HG03064 (cell line): ENCODE data around the gene PLBD1.

Source experiments
- ATAC-seq: cut with Tn5 transposase; IDR thresholded peaks from one replicate; pipeline ENCODE4 v1.9.1; 2021; ENCODE audit warnings: low read depth; ENCODE audit not compliant: unreplicated experiment

PLBD1 gene

GRCh38 chr12:14567351-14568162 is at the start of gene PLBD1:
TSS of gene PLBD1 (minus strand) at chr12:14567883. CDS start at chr12:14567696, 187 bp downstream.
- no peak for ATAC-seq

- ATAC-seq, result no peak
Measured at GRCh38 chr12:14614704-14615121, 47.0 kb upstream of the PLBD1 start.

- ATAC-seq, result peak; percentile 95
Measured at GRCh38 chr12:14613718-14614117, 46.0 kb upstream of the PLBD1 start.

DNA sequence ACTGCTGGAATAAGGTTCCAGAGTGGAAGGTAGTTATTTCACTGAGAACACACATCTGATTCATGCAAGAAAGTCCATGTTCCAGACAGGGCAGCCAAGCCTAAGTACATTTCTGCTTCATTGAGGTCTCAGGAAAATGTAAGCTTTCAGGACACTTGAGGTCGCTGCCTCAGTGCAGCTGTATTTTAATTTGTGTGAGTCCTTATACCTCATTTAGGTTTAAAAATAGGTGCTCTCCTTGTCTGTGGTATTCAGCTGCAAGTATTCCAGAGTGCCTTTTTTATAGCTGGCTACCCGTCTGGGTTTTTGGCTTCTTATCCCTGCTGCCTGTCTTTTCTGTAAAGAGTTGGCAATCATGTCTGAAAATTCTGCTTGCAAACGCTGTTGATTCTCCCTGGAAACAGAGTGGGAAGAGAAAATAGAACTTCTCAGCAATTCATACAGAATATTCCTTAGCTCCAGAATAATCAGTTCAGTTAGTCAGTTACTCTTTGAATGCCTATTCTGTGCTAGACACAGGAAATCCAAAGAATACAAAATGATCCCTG is 45.3 kb upstream of the PLBD1 start:
- no peak for ATAC-seq

- no peak for ATAC-seq
Measured at GRCh38 chr12:14612250-14612649, 44.6 kb upstream of the PLBD1 start.

GRCh38 chr12:14611640-14612203 is 44.0 kb upstream of the PLBD1 start:
- no peak for ATAC-seq

DNA sequence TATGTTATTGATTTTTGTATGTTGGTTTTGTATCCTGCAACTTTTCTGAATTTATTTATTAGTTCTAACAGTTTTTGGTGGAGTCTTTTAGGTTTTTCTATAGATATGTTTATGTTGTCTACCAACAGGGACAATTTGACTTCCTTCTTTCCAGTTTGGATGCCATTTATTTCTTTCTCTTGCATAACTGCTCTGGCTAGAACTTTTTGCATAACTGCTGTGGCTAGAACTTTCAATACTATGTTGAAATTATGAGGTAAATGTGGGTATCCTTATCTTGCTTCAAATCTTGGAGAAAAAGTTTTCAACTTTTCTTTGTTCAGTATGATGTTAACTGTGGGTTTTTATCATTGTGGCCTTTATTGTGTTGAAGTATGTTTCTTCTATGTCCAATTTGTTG is 39.9 kb upstream of the PLBD1 start:
- no peak for ATAC-seq

GRCh38 chr12:14605401-14605989 is 37.8 kb upstream of the PLBD1 start:
- no peak for ATAC-seq

GRCh38 chr12:14601692-14602478 is 34.2 kb upstream of the PLBD1 start:
- no peak for ATAC-seq

GRCh38 chr12:14597480-14597879 is 29.8 kb upstream of the PLBD1 start:
- ATAC-seq, result no peak

DNA sequence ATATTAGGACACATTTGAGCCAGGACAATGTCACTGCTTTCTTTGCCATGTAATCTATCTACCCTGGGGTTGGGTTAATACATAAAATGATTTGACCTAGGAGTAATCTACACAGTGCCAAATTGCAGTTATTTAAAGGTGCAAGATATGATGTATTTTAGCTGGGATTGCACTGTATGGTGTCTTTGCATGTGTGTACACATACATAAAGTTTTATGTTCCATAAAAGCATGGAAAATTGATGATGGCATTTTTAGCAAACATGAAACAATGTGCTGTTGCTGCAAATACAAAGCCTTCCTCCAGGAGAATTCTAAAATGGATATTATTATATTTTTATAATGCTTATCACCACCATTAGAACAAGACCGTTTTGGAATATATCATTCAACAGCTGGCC is 24.0 kb upstream of the PLBD1 start:
- no peak for ATAC-seq

DNA sequence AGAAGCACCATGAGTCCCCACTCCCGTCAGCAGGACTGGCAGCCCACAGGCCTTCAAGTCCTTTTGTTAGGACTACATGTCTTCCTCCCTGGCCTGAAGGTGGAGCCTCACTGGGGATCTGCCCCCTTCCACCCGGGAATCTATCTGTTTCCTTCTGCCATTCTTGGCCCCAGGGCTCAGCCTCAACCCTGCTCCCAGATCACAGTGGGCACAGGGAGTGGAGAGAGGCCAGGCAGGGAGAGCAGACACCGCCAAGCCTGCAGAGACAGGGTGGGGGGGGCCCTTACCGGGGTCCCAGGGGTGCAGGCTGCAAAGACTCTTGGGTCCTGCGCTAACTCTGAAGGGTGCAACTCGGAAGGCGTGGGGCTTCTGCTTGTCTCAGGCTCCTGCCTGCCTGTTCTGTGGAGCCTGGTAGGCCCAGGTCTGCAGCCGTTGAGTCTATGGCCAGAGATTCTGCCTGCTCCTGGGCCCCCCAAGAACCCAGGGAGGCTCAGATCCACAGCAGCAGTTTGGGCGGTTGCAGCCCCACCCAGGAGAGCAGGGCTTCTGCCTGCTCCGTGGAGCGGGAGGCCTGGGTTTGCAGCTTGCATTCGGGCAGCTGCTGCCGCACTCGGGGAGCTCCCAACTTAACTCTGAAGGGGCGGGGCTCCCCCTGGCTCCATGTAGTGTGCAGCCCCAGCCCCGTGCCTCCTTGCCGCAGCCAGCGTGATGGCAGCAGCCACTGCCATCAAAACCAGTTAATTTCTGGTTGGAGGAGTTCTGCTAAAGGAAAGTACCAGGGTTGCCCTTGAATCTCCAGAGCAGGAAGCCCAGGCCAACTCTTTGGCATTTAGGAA is 21.7 kb upstream of the PLBD1 start:
- no peak for ATAC-seq

- ATAC-seq, result no peak
Measured at GRCh38 chr12:14588571-14588970, 20.9 kb upstream of the PLBD1 start.

GRCh38 chr12:14578646-14579045 is 11.0 kb upstream of the PLBD1 start:
- no peak for ATAC-seq

DNA sequence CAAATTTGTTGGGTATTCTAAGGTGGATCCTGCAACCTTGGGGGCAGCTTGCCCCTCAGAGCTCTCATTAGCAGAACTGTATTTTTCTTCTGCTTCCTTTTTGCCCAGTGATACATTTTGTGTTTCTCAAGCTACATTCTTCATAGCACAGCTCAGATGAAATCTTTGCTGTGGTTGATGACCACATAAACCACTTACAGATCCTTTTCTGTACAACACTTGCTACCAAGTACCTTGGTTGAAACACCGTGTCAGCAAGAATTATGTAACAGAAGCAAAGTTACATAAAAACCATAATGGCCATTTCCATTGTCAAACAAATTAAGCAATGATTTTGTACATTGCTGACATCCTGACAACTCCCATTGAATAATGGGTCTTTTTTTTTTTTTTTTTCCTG is 9.7 kb upstream of the PLBD1 start:
- ATAC-seq, result peak; percentile 71

GRCh38 chr12:14576896-14577295 is 9.2 kb upstream of the PLBD1 start:
- ATAC-seq, result peak; percentile 25

DNA sequence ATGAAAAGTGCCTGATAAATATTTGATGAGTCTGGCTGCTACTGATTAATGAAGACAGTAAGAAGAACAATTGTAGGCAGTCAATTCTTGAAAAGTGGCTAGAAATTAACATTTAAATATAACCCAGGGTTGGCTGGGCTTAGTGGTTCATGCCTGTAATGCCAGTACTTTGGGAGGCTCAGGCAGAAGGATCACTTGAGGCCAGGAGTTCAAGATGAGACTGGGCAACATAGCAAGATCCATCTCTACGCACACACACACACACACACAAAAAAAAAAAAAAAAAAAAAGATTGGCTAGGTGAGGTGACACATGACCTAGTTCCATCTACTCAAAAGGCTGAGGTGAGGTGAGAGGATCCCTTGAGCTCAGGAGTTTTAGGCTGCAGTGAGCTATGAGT is 7.9 kb upstream of the PLBD1 start:
- no peak for ATAC-seq

DNA sequence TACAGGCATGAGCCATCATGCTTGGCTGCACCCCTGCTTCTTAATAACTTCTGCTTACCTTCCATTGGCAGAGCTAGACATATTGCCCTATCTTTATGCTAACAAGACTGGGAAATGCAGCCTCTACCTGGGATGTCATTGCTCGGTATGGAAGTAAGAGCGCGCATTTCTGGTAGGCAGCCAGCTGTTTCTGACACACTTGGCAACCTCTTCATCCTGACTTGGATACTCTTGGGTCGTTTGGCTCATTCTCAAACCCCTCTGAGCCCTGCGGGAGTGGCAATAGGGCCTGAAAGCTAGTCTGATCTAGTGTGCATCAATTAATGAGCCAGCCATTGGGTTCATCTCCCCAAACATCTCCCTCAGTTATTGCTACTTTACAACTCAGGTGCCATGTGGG is 5.4 kb upstream of the PLBD1 start:
- no peak for ATAC-seq

DNA sequence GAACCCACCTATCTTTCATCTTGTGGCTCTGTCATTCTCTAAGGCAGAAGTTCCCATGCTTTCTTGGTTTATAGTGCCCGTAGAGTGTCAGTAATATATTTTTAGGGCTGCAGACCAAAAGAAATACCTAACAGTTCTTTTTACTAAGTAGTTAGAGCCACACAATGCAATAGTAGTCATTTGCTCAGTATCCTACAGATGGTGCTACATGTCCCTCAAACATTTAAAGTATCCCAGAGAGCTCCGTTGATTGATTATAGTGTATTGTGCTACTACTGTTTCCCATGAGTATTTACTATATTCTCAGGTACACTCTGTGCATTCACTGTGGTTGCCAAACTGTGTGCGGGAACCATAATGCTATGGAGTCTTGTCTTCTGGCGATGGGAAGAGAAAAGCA is 4.7 kb upstream of the PLBD1 start:
- ATAC-seq, result no peak

GRCh38 chr12:14571779-14572178 is 4.1 kb upstream of the PLBD1 start:
- no peak for ATAC-seq
